A549 (cell line): ENCODE data around the gene CD163.

Experiments
- BHLHE40 ChIP-seq: IDR thresholded peaks from 2 replicates; pipeline ENCODE4 v1.6.1; 2012; ENCODE audit warnings: low read depth, low read length, inconsistent platforms
- CEBPB ChIP-seq, 2 experiments: fragments of >200 bp in 1 of 2; sonication (Bioruptor Twin) in 1 of 2; formaldehyde crosslinking in 1 of 2; IDR thresholded peaks; 2 replicates each; pipeline ENCODE4 v1.6.1; 2012 to 2016
- CHD2 ChIP-seq: fragments of 150-350 bp; IDR thresholded peaks from 2 replicates; pipeline ENCODE4 v1.6.1; 2014; ENCODE audit warnings: low read length; ENCODE audit not compliant: partially characterized antibody
- CTCF ChIP-seq: fragments of >200 bp; sonication (Bioruptor Twin); formaldehyde crosslinking; IDR thresholded peaks from 3 replicates; pipeline ENCODE4 v1.5.1; 2016
- ELK1 ChIP-seq: fragments of 150-350 bp; IDR thresholded peaks from 2 replicates; pipeline ENCODE4 v1.6.1; 2014; ENCODE audit warnings: low read depth, mild to moderate bottlenecking, low read length
- EP300 ChIP-seq, 2 experiments: fragments of >200 bp; sonication (Bioruptor Twin); formaldehyde crosslinking; IDR thresholded peaks; 2 replicates in 1 of 2; 3 replicates in 1 of 2; pipeline ENCODE4 v1.6.1; 2016 to 2017
- HMGXB4 ChIP-seq: fragments of 250-450 bp; sonication (Bioruptor Pico); IDR thresholded peaks from 2 replicates; pipeline ENCODE4 v1.5.0; 2021; ENCODE audit warnings: mild to moderate bottlenecking, moderate library complexity, borderline replicate concordance
- MAZ ChIP-seq: fragments of 150-350 bp; IDR thresholded peaks from 2 replicates; pipeline ENCODE4 v1.6.1; 2014; ENCODE audit warnings: antibody characterized with exemption, low read depth, low read length, borderline replicate concordance
- MYC ChIP-seq: IDR thresholded peaks from 2 replicates; pipeline ENCODE4 v1.6.1; 2012; ENCODE audit warnings: mild to moderate bottlenecking, inconsistent platforms, low read length, improper control_type of control experiment, borderline replicate concordance
- POLR2A ChIP-seq: IDR thresholded peaks from 2 replicates; pipeline ENCODE4 v1.6.1; 2012; ENCODE audit warnings: mild to moderate bottlenecking, low read length
- RARB ChIP-seq: fragments of 250-450 bp; sonication (Bioruptor Pico); IDR thresholded peaks from 2 replicates; pipeline ENCODE4 v1.8.0; 2021; ENCODE audit warnings: mild to moderate bottlenecking, moderate library complexity
- USF2 ChIP-seq: fragments of 450-650 bp; IDR thresholded peaks from 2 replicates; pipeline ENCODE4 v1.6.1; 2014; ENCODE audit warnings: antibody characterized with exemption
- ZFP36 ChIP-seq: fragments of 450-650 bp; IDR thresholded peaks from 2 replicates; pipeline ENCODE4 v1.6.1; 2014; ENCODE audit warnings: borderline replicate concordance; ENCODE audit not compliant: partially characterized antibody

- no peak for TF ChIP-seq CHD2
- TF ChIP-seq CEBPB (IDR thresholded peaks at IDR 0.05), result no peak
- no peak for TF ChIP-seq POLR2A
- TF ChIP-seq HMGXB4 (CRISPR knock-in tag), result no peak
- TF ChIP-seq CTCF, result no peak
- no peak for TF ChIP-seq EP300 (IDR thresholded peaks at IDR 0.05)
- TF ChIP-seq RARB (CRISPR knock-in tag), result no peak
- TF ChIP-seq ZFP36, result no peak
- TF ChIP-seq BHLHE40, result no peak
- TF ChIP-seq MAZ, result no peak
- no peak for TF ChIP-seq MYC
- no peak for TF ChIP-seq USF2
- no peak for TF ChIP-seq ELK1
Measured at GRCh38 chr12:7493006-7493405, 10.6 kb downstream of the CD163 start.
